A673 (cell line): ENCODE data around the gene AIFM2. TPM values are rescaled to one million over a fixed set of nuclear protein-coding genes. Genes with fewer than 3 reads are reported as not detected.
A peak's percentile ranks its signal among the peaks of the same experiment; 100 is the strongest.

Source experiments
- BruUV-seq: library from RNA; stranded (reverse); fragments of 400-500 nt; replicated peaks from 2 replicates; lab custom pipeline; 2021; lab: Mats Ljungman, UMichigan
- CTCF ChIA-PET: fragments of 300-600 bp; sonication (Branson Sonifier 250); formaldehyde crosslinking; loops from one replicate; lab custom pipeline; 2022; ENCODE audit warnings: antibody characterized with exemption; lab: Charles Lee
- POLR2A ChIA-PET: fragments of 300-600 bp; sonication (Branson Sonifier 250); formaldehyde crosslinking; loops from one replicate; lab custom pipeline; 2022; ENCODE audit warnings: antibody characterized with exemption; ENCODE audit not compliant: low non-redundant PET; lab: Charles Lee
- DNase-seq: peaks from one replicate; pipeline ENCODE4 v3.0.0-alpha.2; 2015; ENCODE audit warnings: low spot score
- H3K27ac ChIP-seq: fragments of 200-600 bp; sonication (generic); 2 replicates; pipeline ENCODE4 v1.5.1; 2016; ENCODE audit warnings: mixed run types, low read depth, mild to moderate bottlenecking, mixed read lengths, antibody characterized with exemption, low read length; ENCODE audit not compliant: poor library complexity, severe bottlenecking
- H3K27me3 ChIP-seq: fragments of 200-600 bp; sonication (generic); replicated peaks from 2 replicates; pipeline ENCODE4 v1.6.1; 2017; ENCODE audit warnings: mixed run types, low read depth, mild to moderate bottlenecking, mixed read lengths, antibody characterized with exemption, low read length; ENCODE audit not compliant: insufficient read depth, poor library complexity
- H3K36me3 ChIP-seq: fragments of 200-600 bp; sonication (generic); 2 replicates; pipeline ENCODE4 v1.6.1; 2016; ENCODE audit warnings: mixed run types, mild to moderate bottlenecking, mixed read lengths, antibody characterized with exemption, low read length; ENCODE audit not compliant: insufficient read depth, poor library complexity, severe bottlenecking
- H3K4me1 ChIP-seq: fragments of 200-600 bp; sonication (generic); 2 replicates; pipeline ENCODE4 v1.6.1; 2017; ENCODE audit warnings: mixed run types, mild to moderate bottlenecking, mixed read lengths, antibody characterized with exemption, low read length; ENCODE audit not compliant: insufficient read depth, poor library complexity, severe bottlenecking
- H3K4me3 ChIP-seq: fragments of 200-600 bp; sonication (generic); 2 replicates; pipeline ENCODE4 v1.5.1; 2016; ENCODE audit warnings: low read depth, mixed run types, mild to moderate bottlenecking, mixed read lengths, low read length; ENCODE audit not compliant: poor library complexity, severe bottlenecking
- H3K9me3 ChIP-seq: fragments of 200-600 bp; sonication (generic); 2 replicates; pipeline ENCODE4 v1.6.1; 2016; ENCODE audit warnings: mixed run types, low read depth, mild to moderate bottlenecking, mixed read lengths, antibody characterized with exemption, low read length; ENCODE audit not compliant: poor library complexity, severe bottlenecking
- CTCF ChIP-seq: fragments of 300-800, 200-600 bp; sonication (generic); conservative IDR thresholded peaks from 2 replicates; pipeline ENCODE4 v1.5.1; 2017; ENCODE audit warnings: low read depth, mild to moderate bottlenecking, antibody characterized with exemption, low read length, moderate library complexity, mixed read lengths
- EZH2 ChIP-seq: fragments of 200-600 bp; sonication (generic); IDR thresholded peaks from 2 replicates; pipeline ENCODE4 v1.6.1; 2017; ENCODE audit warnings: borderline replicate concordance, low read depth, mild to moderate bottlenecking, mixed read lengths, antibody characterized with exemption, low read length; ENCODE audit not compliant: poor library complexity, severe bottlenecking
- intact Hi-C: fragments of 100-400 bp; cut with micrococcal nuclease; formaldehyde crosslinking; loops from one replicate; pipeline ENCODE4 v1.10.0; 2022; ENCODE audit not compliant: unreplicated experiment
- total RNA-seq: library from RNA; stranded (reverse); gene quantifications from 2 replicates; pipeline ENCODE4 v1.2.3, GENCODE V29; 2021

The AIFM2 gene
- total RNA-seq, 1 experiment from 2014 or later, result 4.3 TPM

GRCh38 chr10:70111496-70111895, 21.1 kb downstream of the AIFM2 start:
- BruUV-seq, result no TSS peak
- intact Hi-C loops, result no loop called here
- ChIA-PET POLR2A (no interaction called here), CTCF (no interaction called here)
- peaks cover 59% of the 10 kb centered on the region for H3K36me3 ChIP-seq
- no peaks in the 10 kb centered on the region for H3K9me3 ChIP-seq
- no peak for DNase-seq
- H3K4me3 ChIP-seq, result no peak overlapping the region
- H3K4me1 ChIP-seq, result peaks cover 7% of the 10 kb centered on the region
- H3K27ac ChIP-seq, result no peak overlapping the region
- H3K27me3 ChIP-seq, result no peaks in the 10 kb centered on the region
- no peak for TF ChIP-seq EZH2
- TF ChIP-seq CTCF, result no peak

- TF ChIP-seq CTCF (no peak), EZH2 (no peak)
- ChIA-PET POLR2A (interaction anchor here (0.6 to 0.7 kb wide), 2 partner anchors 45 to 68 kb away, joined by 3 to 4 read pairs; no protein-coding TSS in a partner anchor), CTCF (no interaction called here)
- Histone ChIP-seq H3K9me3 (no peaks in the 10 kb centered on the region), H3K27me3 (no peaks in the 10 kb centered on the region), H3K36me3 (peaks cover 63% of the 10 kb centered on the region), H3K27ac (no peak overlapping the region), H3K4me1 (peaks cover 7% of the 10 kb centered on the region), H3K4me3 (no peak overlapping the region)
- DNase-seq, result no peak
- intact Hi-C loops, result no loop called here
- no TSS peak for BruUV-seq
These were observed 23.4 kb downstream of the AIFM2 start for GRCh38 chr10:70109064-70109729.

- H3K36me3 ChIP-seq, result peaks cover 79% of the 10 kb centered on the region
- no peak overlapping the region for H3K4me3 ChIP-seq
- H3K27ac ChIP-seq, result peak overlapping the region; percentile 72
- H3K27me3 ChIP-seq, result no peaks in the 10 kb centered on the region
- ChIA-PET POLR2A (no interaction called here), CTCF (interaction anchor here (0.5 to 1.0 kb wide), 2 partner anchors 39 to 318 kb away, joined by 3 read pairs; partner anchors contain the start of gene TYSND1)
- H3K9me3 ChIP-seq, result no peaks in the 10 kb centered on the region
- H3K4me1 ChIP-seq, result peaks cover 7% of the 10 kb centered on the region
- TF ChIP-seq CTCF (peak; percentile 79), EZH2 (no peak)
- intact Hi-C loops, result no loop called here
- peak; percentile 59 for DNase-seq
- BruUV-seq, result no TSS peak
These were observed 25.4 kb downstream of the AIFM2 start for GRCh38 chr10:70106958-70107791.
